Uterus (tissue), 4 donors: ENCODE results near the gene SLC25A1. TPM values are rescaled to one million over a fixed set of nuclear protein-coding genes. Genes with fewer than 3 reads are reported as not detected.
A peak's percentile ranks its signal among the peaks of the same experiment; 100 is the strongest.

ENCODE experiments used
- DNase-seq, 2 donors: peaks; one replicate each; pipeline ENCODE4 v3.0.0-alpha.2; 2019 to 2020
- H3K27ac ChIP-seq, 2 donors: fragments of 200-600 bp; sonication (generic); 1 replicate in 1 of 2; 2 replicates in 1 of 2; pipeline ENCODE4 v1.5.1; 2016 to 2018
- H3K27me3 ChIP-seq, 2 donors: fragments of 200-600 bp; sonication (generic); one replicate each; pipeline ENCODE4 v1.5.1; 2018 to 2019; ENCODE audit warnings: control low read depth in 1 of 2
- H3K36me3 ChIP-seq, 2 donors: fragments of 200-600 bp; sonication (generic); one replicate each; pipeline ENCODE4 v1.5.1; 2019; ENCODE audit warnings: control low read depth in 1 of 2
- H3K4me1 ChIP-seq, 2 donors: fragments of 200-600 bp; sonication (generic); one replicate each; pipeline ENCODE4 v1.5.1; 2018 to 2019; ENCODE audit warnings: control low read depth in 1 of 2
- H3K4me3 ChIP-seq, 2 donors: fragments of 200-600 bp; sonication (generic); 1 replicate in 1 of 2; 2 replicates in 1 of 2; pipeline ENCODE4 v1.5.1; 2018 to 2019; ENCODE audit warnings: mild to moderate bottlenecking in 1 of 2
- H3K9me3 ChIP-seq, 2 donors: fragments of 200-600 bp; sonication (generic); one replicate each; pipeline ENCODE4 v1.5.1; 2019; ENCODE audit warnings: control low read depth in 1 of 2
- POLR2A ChIP-seq, 2 donors: fragments of 450-650 bp; IDR thresholded peaks; one replicate each; pipeline ENCODE4 v1.6.1; 2016; ENCODE audit warnings: antibody characterized with exemption in 2 of 2, mild to moderate bottlenecking in 1 of 2, moderate library complexity in 1 of 2
- intact Hi-C: fragments of 100-400 bp; cut with DNase I; formaldehyde crosslinking; loops from one replicate; pipeline ENCODE4 v1.15.1; 2023; ENCODE audit warnings: low total_unique reads
- total RNA-seq, 4 donors: library from RNA; depleted of rRNA in 3 of 4; stranded (reverse); fragments of >200 nt in 3 of 4; gene quantifications; one replicate each; pipeline versions ENCODE4 v1.1.0 to v1.2.4, GENCODE V29; 2014 to 2023
- TF ChIP-seq, protein P1 (sequence below), 4 experiments: fragments of 200-600 bp in 2 of 4; fragments of 450-650 bp in 2 of 4; sonication (generic) in 2 of 4; IDR thresholded peaks; one replicate each; pipeline ENCODE4 v1.5.1; 2016 to 2019; ENCODE audit warnings: antibody characterized with exemption in 4 of 4, mild to moderate bottlenecking in 2 of 4, moderate library complexity in 1 of 4
- donor health status: DM: yes; HTN: yes; CAD: no.

Gene SLC25A1
- 10 to 100 TPM in 3 of 4 donors, 1 to 10 TPM in 1; 4.7 to 42.7 (median 27.3) TPM for total RNA-seq

DNA sequence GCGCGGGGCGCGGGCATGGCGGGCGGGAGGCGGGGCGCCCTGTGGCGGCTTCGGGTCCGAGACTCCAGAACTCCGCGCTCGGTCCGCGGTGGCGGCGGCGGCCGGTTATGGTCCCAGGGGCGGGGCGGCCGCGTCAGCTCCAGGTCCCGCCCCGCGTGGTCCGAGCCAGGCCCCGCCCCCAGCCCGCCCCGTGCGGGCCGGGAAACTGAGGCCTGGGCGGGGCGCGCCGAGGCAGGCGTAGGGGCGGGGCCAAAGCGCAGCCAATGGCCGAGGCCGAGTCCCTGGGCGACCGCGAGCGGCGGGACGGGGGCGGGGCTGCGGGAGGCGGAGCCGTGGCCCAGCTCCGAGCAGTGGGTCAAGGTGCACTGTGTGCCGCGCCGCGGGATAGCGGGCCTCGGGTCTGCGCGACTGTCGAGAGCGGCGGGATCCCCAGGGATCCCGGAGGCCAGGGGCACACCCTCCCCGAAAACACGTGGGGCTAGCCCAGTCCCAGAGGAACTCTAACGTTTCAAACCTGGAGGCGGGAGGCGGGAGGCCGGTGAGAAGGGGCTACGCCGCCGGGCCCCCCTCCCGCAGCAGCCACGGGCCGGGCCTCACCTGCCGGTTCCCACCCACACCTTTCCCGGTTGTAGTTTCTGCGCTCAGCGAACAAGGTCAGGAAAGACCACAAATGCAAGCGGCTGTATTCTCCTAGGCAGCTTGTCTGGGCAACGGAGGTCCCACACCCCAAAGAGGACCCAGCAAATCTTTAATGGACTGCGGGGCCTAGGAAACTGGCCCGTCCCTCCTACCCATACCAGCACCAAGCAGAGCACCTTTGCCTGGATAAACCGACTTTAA is at the start of gene SLC25A1:
SLC25A1 (minus strand) TSS at position 80 of the 840 bp plus-strand sequence; CDS start at position 17, 63 bp downstream.
- Histone ChIP-seq H3K4me3 (peak within 1 kb of the TSS; percentile 44 to 80), H3K27me3 (no peaks in the 10 kb centered on the region), H3K27ac (peak within 1 kb of the TSS; percentile 82 to 94), H3K36me3 (no peaks in the 10 kb centered on the region), H3K4me1 (peaks cover 0 to 16% of the 10 kb centered on the region in 2 donors), H3K9me3 (no peaks in the 10 kb centered on the region)
- intact Hi-C loops = no loop called here
- DNase-seq = peak; percentile 89 to 91
- TF ChIP-seq, protein P1, sequence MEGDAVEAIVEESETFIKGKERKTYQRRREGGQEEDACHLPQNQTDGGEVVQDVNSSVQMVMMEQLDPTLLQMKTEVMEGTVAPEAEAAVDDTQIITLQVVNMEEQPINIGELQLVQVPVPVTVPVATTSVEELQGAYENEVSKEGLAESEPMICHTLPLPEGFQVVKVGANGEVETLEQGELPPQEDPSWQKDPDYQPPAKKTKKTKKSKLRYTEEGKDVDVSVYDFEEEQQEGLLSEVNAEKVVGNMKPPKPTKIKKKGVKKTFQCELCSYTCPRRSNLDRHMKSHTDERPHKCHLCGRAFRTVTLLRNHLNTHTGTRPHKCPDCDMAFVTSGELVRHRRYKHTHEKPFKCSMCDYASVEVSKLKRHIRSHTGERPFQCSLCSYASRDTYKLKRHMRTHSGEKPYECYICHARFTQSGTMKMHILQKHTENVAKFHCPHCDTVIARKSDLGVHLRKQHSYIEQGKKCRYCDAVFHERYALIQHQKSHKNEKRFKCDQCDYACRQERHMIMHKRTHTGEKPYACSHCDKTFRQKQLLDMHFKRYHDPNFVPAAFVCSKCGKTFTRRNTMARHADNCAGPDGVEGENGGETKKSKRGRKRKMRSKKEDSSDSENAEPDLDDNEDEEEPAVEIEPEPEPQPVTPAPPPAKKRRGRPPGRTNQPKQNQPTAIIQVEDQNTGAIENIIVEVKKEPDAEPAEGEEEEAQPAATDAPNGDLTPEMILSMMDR (IDR thresholded peaks at IDR 0.05) = no peak
- peak; percentile 60 to 80 for TF ChIP-seq POLR2A (IDR thresholded peaks at IDR 0.05)

DNA sequence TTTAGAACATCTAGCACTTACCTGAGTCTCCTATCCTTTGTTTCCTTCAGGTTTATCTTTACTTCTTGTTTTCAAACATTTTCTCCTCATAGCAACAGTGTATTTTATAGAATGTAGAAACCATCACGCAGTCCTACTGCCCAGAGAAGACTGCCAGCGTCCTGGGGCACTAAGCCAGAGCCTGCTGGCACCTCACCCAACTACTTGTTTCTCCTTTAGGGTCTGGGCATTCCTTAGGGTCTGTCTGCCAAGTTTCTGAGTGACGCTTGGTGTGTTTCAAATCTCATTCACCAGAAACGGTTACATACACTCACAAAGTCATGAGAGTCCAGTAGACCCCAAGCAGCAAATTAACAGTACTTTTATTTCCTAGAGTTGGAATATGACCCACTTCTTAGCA is 49.6 kb upstream of the SLC25A1 start:
- no peak overlapping the region for H3K27ac ChIP-seq
- no peak for DNase-seq
- intact Hi-C loops = no loop called here
- H3K4me1 ChIP-seq = no peaks in the 10 kb centered on the region
- H3K9me3 ChIP-seq = no peaks in the 10 kb centered on the region
- TF ChIP-seq POLR2A (IDR thresholded peaks at IDR 0.05) = no peak
- TF ChIP-seq, protein P1 (IDR thresholded peaks at IDR 0.05) = no peak
- H3K4me3 ChIP-seq = no peak overlapping the region
- H3K36me3 ChIP-seq = no peaks in the 10 kb centered on the region
- H3K27me3 ChIP-seq = no peaks in the 10 kb centered on the region

DNA sequence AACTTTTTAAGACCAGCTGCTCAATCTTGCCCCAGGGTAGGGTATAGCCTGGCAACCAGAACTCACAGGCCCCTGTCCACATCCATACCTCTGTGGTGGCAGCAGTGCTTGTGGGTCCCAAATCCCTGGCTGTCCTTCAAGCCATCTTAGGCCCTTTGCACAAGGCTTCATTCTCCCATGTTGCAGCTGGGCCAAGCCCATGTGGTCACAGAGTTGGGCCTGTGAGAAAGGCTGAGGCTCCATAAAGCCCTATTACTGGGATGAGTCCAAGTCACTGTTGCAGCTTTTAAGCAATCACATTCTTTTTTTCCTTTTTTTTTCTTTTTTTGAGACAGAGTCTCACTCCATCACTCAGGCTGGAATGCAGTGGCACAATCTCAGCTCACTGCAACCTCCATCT is 47.9 kb upstream of the SLC25A1 start:
- H3K4me1 ChIP-seq = no peaks in the 10 kb centered on the region
- H3K9me3 ChIP-seq = no peaks in the 10 kb centered on the region
- no peaks in the 10 kb centered on the region for H3K36me3 ChIP-seq
- no peak for DNase-seq
- H3K27ac ChIP-seq = no peak overlapping the region
- TF ChIP-seq, protein P1 (IDR thresholded peaks at IDR 0.05) = no peak
- no peak for TF ChIP-seq POLR2A (IDR thresholded peaks at IDR 0.05)
- intact Hi-C loops = no loop called here
- H3K27me3 ChIP-seq = no peaks in the 10 kb centered on the region
- no peak overlapping the region for H3K4me3 ChIP-seq

DNA sequence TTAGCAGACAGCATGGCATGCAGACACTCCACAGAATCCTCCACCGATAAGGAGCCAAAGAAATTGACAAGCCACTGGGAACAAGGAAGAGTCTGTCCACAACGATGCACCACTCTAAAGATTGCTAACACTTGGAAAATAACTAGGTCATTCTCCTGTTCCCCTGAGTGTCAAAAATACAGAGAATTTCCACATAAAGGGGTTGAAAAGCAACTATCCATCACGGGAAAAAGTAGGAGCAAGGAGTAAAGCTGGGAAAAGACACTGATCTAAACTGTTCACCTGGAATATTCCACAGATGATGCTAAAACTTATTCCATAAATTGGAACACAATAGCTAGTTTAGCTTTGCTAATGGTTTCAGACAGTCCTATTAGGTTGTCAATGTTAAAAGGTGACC is 47.0 kb upstream of the SLC25A1 start:
- no peak overlapping the region for H3K27ac ChIP-seq
- intact Hi-C loops = no loop called here
- DNase-seq = no peak
- H3K4me3 ChIP-seq = no peak overlapping the region
- no peak for TF ChIP-seq POLR2A (IDR thresholded peaks at IDR 0.05)
- TF ChIP-seq, protein P1 (IDR thresholded peaks at IDR 0.05) = no peak
- no peaks in the 10 kb centered on the region for H3K27me3 ChIP-seq
- no peaks in the 10 kb centered on the region for H3K4me1 ChIP-seq
- H3K36me3 ChIP-seq = no peaks in the 10 kb centered on the region
- no peaks in the 10 kb centered on the region for H3K9me3 ChIP-seq

DNA sequence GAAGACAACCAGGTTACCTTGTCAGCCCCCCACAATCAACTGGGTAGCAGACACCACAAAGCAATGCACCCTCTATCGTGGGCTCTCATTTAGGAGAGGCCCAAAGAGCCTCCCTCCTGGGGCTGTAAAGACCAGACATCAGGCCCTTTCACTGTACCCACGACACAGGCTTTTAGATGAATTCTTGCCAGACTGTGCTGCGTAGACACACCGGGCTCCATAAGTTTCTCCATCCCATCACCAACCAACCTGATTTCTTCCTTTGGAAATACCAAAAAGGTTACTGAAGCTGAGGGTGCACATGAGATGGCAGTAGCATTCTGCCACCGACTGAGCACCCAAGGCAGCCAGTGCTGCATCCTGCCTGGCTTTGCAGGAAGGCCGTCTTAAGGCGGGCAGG is 46.4 kb upstream of the SLC25A1 start:
- no peak for TF ChIP-seq POLR2A (IDR thresholded peaks at IDR 0.05)
- TF ChIP-seq, protein P1 (IDR thresholded peaks at IDR 0.05) = no peak
- DNase-seq = no peak
- no peaks in the 10 kb centered on the region for H3K9me3 ChIP-seq
- H3K4me1 ChIP-seq = no peaks in the 10 kb centered on the region
- no peaks in the 10 kb centered on the region for H3K36me3 ChIP-seq
- no peaks in the 10 kb centered on the region for H3K27me3 ChIP-seq
- no peak overlapping the region for H3K4me3 ChIP-seq
- no peak overlapping the region for H3K27ac ChIP-seq
- intact Hi-C loops = no loop called here
